OCI-LY1 (cell line): ENCODE results near the gene TPD52L1.

Source experiments
- EZH2 ChIP-seq: fragments of 200-600 bp; sonication (generic), shearing (Covaris generic); IDR thresholded peaks from 2 replicates; pipeline ENCODE4 v1.8.0; 2017; ENCODE audit warnings: borderline replicate concordance, mixed run types, mild to moderate bottlenecking, antibody characterized with exemption, low read length, moderate library complexity, mixed read lengths
- TF ChIP-seq, protein P1 (sequence below): fragments of 200-600 bp; sonication (generic), shearing (Covaris generic); IDR thresholded peaks from 2 replicates; pipeline ENCODE4 v1.5.1; 2017; ENCODE audit warnings: mild to moderate bottlenecking, antibody characterized with exemption, low read length, moderate library complexity, mixed read lengths

DNA sequence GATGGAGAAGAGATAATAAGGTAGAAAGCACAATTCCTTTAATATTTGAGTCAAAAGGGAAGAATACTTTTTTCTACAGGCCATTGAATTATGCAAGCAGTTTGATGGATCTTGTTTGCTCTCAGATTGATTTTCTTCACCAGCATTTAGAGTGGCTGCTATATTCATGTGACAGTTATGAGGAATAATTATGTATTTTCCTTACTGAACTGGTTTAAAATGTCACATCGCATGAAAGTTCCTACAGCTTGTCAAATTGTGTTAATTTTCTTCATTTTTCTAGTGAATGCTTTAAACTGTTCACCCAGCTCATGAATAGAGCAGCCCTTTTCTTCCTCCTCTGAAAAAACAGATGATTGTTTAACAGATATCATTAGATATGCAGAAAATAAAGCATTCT is 37.4 kb upstream of the TPD52L1 start:
- TF ChIP-seq, protein P1, sequence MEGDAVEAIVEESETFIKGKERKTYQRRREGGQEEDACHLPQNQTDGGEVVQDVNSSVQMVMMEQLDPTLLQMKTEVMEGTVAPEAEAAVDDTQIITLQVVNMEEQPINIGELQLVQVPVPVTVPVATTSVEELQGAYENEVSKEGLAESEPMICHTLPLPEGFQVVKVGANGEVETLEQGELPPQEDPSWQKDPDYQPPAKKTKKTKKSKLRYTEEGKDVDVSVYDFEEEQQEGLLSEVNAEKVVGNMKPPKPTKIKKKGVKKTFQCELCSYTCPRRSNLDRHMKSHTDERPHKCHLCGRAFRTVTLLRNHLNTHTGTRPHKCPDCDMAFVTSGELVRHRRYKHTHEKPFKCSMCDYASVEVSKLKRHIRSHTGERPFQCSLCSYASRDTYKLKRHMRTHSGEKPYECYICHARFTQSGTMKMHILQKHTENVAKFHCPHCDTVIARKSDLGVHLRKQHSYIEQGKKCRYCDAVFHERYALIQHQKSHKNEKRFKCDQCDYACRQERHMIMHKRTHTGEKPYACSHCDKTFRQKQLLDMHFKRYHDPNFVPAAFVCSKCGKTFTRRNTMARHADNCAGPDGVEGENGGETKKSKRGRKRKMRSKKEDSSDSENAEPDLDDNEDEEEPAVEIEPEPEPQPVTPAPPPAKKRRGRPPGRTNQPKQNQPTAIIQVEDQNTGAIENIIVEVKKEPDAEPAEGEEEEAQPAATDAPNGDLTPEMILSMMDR, result no peak
- no peak for TF ChIP-seq EZH2
